Common myeloid progenitor, CD34-positive (primary cell): ENCODE data around the gene CFAP300.

Experiments
- CTCF ChIA-PET: fragments of 350-600 bp; sonication (Branson Sonifier 250); formaldehyde crosslinking; loops from one replicate; lab custom pipeline; 2021; ENCODE audit warnings: antibody characterized with exemption; lab: Charles Lee
- POLR2A ChIA-PET: fragments of 350-600 bp; sonication (Branson Sonifier 250); formaldehyde crosslinking; loops from one replicate; lab custom pipeline; 2021; ENCODE audit warnings: antibody characterized with exemption; lab: Charles Lee
- DNase-seq, 3 donors: peaks; one replicate each; pipeline versions ENCODE4 v3.0.0 to v3.0.0-alpha.2; 2013
- H3K27ac ChIP-seq, 2 experiments: 1 replicate in 1 of 2; 2 replicates in 1 of 2; pipeline ENCODE4 v1.7.0; 2013; ENCODE audit warnings: inconsistent platforms in 2 of 2, low read length in 2 of 2, mild to moderate bottlenecking in 2 of 2, low read depth in 1 of 2, moderate library complexity in 1 of 2; ENCODE audit not compliant: severe bottlenecking in 2 of 2, insufficient read depth in 1 of 2, poor library complexity in 1 of 2
- H3K27me3 ChIP-seq, 5 experiments: replicated peaks in 2 of 5; 1 replicate in 3 of 5; 2 replicates in 2 of 5; pipeline versions ENCODE4 v1.6.1 to v1.7.0; 2013; ENCODE audit warnings: low read length in 4 of 5, mild to moderate bottlenecking in 2 of 5, moderate library complexity in 2 of 5, inconsistent platforms in 1 of 5; ENCODE audit not compliant: insufficient read depth in 5 of 5, control insufficient read depth in 4 of 5
- H3K36me3 ChIP-seq, 4 experiments: 1 replicate in 2 of 4; 2 replicates in 2 of 4; pipeline versions ENCODE4 v1.6.1 to v1.7.0; 2013; ENCODE audit warnings: low read length in 3 of 4, control low read depth in 1 of 4, mild to moderate bottlenecking in 1 of 4; ENCODE audit not compliant: control insufficient read depth in 4 of 4, insufficient read depth in 4 of 4
- H3K4me1 ChIP-seq, 4 experiments: 1 replicate in 3 of 4; 2 replicates in 1 of 4; pipeline versions ENCODE4 v1.6.1 to v1.7.1; 2013; ENCODE audit warnings: low read length in 3 of 4, mild to moderate bottlenecking in 3 of 4, control low read depth in 1 of 4, inconsistent platforms in 1 of 4, moderate library complexity in 1 of 4; ENCODE audit not compliant: control insufficient read depth in 4 of 4, insufficient read depth in 4 of 4; ENCODE audit errors: control extremely low read depth in 1 of 4
- H3K4me3 ChIP-seq, 7 experiments: 1 replicate in 4 of 7; 2 replicates in 3 of 7; pipeline versions ENCODE4 v1.5.1 to v1.7.0; 2013; ENCODE audit warnings: mild to moderate bottlenecking in 7 of 7, low read length in 6 of 7, moderate library complexity in 6 of 7, inconsistent platforms in 2 of 7, low read depth in 2 of 7, control low read depth in 1 of 7; ENCODE audit not compliant: insufficient read depth in 4 of 7, control insufficient read depth in 1 of 7; ENCODE audit errors: extremely low read depth in 1 of 7
- H3K9me3 ChIP-seq, 5 experiments: 1 replicate in 4 of 5; 2 replicates in 1 of 5; pipeline versions ENCODE4 v1.6.1 to v1.7.1; 2013; ENCODE audit warnings: low read length in 4 of 5, mild to moderate bottlenecking in 2 of 5, inconsistent platforms in 1 of 5, low read depth in 1 of 5, moderate library complexity in 1 of 5; ENCODE audit not compliant: control insufficient read depth in 4 of 5, insufficient read depth in 2 of 5; ENCODE audit errors: control extremely low read depth in 1 of 5
- WGBS: methylation state at CpG from one replicate; pipeline ENCODE4 v1.1.5; 2013; ENCODE audit not compliant: insufficient coverage; 5-methylcytosine and 5-hydroxymethylcytosine counted together

The CFAP300 gene

DNA sequence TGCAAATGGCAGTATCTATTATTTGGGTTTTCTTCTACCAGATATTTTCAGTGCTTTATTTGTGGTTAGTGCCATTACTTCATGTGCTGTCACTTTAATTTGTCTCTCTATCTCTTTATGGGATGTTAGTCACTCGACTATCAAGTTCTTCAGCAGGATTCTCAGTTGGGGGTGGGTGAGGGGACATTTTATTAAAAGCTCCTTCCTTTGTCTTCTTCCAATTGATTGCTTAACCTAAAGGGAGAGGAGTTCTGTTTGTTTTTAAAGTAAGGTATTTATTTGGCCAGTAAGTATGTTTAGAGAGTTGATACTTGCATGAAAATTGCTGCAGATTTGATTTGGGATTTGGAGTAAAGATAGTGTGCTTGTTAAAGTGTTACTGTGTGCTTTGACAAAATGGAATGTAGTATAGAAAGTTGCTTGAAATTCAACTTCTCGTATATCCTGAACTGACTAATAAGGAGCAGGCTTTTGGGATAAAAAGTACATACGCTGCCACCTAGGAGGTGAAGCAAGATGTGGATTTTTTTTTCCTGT, 73.3 kb downstream of the CFAP300 start:
- no peaks in the 10 kb centered on the region for H3K4me1 ChIP-seq
- CTCF ChIA-PET: no interaction called here

DNA sequence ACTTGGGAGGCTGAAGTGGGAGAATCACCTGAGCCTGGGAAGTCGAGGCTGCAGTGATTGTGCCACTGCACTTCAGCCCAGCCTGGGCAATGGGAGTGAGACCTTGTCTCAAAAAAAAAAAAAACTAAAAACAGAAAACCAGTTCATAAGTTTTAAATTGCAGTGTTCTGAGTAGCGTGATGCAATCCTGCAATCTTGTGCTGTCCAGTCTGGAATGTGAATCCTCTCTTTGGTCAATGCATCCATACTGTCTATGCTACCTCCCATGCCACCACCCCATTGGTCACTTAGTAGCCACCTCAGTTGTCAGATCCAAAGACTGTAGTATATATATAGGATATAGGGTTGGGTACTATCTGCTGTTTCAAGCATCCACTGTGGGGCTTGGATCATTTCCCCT, 74.1 kb downstream of the CFAP300 start:
- CTCF ChIA-PET: no interaction called here
- DNase-seq: no peak
- Histone ChIP-seq H3K4me1 (no peaks in the 10 kb centered on the region), H3K4me3 (no peak overlapping the region), H3K27ac (no peak overlapping the region), H3K27me3 (peaks cover 2 to 80% (median 14%) of the 10 kb centered on the region in 5 experiments), H3K9me3 (peaks cover 0 to 17% (median 9%) of the 10 kb centered on the region in 5 experiments), H3K36me3 (no peaks in the 10 kb centered on the region)
- WGBS: 100% methylated on average over 1 of the region's 2 CpGs
- POLR2A ChIA-PET: no interaction called here

More for the DNA sequence above, 73.3 kb downstream of the CFAP300 start:
- WGBS: 80% methylated on average over 1 of the region's 3 CpGs
- Histone ChIP-seq H3K27ac (no peak overlapping the region), H3K9me3 (peaks cover 0 to 14% (median 7%) of the 10 kb centered on the region in 5 experiments), H3K36me3 (no peaks in the 10 kb centered on the region), H3K4me3 (no peak overlapping the region), H3K27me3 (peaks cover 7 to 77% (median 21%) of the 10 kb centered on the region in 5 experiments)
- POLR2A ChIA-PET: no interaction called here
- no peak for DNase-seq
